AML-193 (cell line): ENCODE results near the gene PRAC1.

Experiments used
- DNase-seq, 2 experiments: peaks; one replicate each; lab custom pipeline; 2025; lab: John Stamatoyannopoulos, UW

Gene PRAC1

DNA sequence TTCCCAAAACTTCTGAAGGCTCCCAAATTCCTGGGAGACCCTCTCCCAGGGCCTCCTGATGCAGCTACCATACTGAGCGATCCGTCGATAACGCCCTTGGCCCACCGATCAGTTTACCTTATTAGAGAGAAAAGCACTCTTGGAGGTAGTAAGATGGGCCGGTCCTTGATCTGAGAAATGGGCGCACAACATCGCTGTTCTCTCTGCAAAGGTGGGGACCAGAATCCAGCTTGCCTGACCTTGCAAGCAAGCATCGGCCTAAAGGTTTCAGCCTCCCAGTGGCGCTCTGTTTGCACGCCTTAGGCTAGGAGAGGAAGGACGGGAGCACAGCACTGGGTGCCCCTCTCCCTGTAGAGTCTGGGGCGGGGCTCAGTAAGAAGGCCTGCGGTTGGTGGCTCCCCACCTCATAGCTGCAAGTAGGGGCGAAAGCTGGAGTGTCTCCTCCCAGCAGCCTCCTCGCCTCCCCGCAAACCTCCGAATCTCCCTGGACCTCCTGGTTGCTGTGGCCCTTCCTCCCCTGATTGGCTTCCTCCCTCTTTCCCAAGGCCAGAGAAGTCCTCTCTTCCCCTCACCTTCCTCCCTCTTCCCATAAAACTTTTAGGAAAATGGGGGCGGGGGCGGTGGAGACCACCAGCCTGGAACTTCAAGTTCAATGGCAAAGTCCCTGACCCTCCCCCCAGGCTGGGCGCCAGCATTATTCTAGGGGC lies at the start of gene PRAC1:
Gene PRAC1, minus strand, starts transcription at position 318 of the 707 bp plus-strand sequence. Its CDS starts 126 bp downstream, at position 192.
- no peak for DNase-seq

- no peak for DNase-seq
These were observed 48.6 kb upstream of the PRAC1 start for GRCh38 chr17:48770954-48771353.

- DNase-seq: peak in 1 of 2 experiments; percentile 10
These were observed 46.8 kb upstream of the PRAC1 start for GRCh38 chr17:48769009-48769675.

- no peak for DNase-seq
These were observed 45.0 kb upstream of the PRAC1 start for GRCh38 chr17:48767263-48767774.

DNA sequence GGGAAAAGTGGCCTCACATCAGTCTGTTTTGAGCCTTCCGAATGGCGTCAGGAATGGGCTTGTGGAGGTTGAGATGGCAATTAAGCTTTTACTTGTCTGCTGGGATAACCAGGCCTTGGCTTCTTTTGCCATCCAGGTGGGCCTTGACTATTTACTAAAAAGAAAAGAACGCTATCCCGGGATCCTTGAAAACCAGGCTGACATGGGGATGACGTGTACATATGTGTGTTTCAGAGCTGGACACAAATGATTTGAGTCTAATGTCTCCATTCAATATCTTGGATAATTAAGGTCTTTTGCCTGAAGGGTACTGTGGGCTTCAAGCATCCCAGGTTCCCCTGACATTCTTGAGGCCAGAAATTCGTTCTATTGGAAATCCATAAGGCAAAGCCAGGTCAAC lies 38.8 kb upstream of the PRAC1 start:
- DNase-seq: no peak

DNA sequence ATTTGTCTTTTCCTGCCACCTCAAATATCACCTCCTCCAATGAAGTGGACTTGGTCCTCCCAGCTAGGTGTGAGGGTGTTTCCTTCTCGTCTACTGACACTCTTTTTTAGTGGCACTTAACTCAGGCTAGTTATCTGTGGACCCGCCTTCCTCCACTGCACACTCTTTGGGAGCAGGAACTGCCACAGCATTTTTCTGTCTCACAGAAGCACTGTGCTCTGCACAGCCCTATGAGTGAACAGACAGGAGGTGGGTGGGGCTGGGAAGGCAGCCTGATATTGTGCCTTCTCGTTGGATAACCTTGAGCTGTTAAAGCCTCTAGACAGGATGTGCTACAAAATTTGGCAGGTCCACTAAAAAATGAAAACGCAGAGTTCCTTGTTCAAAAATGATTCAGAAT lies 38.1 kb upstream of the PRAC1 start:
- no peak for DNase-seq

- no peak for DNase-seq
These were observed 37.0 kb upstream of the PRAC1 start for GRCh38 chr17:48759288-48759687.

DNA sequence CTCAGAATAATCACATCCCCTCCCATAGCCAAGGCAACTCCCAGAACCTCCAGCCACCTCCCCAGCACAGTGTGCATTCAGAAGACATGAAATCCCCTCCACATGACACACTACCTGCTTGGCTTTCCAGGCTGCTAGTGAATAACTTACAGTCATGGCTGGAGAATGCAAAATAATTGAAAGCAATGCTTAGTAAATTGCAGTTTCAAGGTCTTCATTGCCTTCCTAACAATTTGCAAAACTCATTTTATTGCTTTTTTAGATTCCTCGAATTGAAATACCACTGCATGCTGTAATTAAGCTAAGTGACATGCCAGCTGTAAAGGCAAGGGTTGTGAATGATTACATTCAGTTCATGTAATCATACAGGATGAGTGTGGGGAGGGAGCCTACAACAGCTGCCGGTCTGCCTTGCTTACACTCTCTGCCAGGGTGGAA lies 35.2 kb upstream of the PRAC1 start:
- no peak for DNase-seq

GRCh38 chr17:48756830-48757251 lies 34.5 kb upstream of the PRAC1 start:
- DNase-seq: no peak

GRCh38 chr17:48755356-48755755 lies 33.0 kb upstream of the PRAC1 start:
- DNase-seq: peak; percentile 27 to 41

- no peak for DNase-seq
These were observed 32.4 kb upstream of the PRAC1 start for GRCh38 chr17:48754500-48755261.

DNA sequence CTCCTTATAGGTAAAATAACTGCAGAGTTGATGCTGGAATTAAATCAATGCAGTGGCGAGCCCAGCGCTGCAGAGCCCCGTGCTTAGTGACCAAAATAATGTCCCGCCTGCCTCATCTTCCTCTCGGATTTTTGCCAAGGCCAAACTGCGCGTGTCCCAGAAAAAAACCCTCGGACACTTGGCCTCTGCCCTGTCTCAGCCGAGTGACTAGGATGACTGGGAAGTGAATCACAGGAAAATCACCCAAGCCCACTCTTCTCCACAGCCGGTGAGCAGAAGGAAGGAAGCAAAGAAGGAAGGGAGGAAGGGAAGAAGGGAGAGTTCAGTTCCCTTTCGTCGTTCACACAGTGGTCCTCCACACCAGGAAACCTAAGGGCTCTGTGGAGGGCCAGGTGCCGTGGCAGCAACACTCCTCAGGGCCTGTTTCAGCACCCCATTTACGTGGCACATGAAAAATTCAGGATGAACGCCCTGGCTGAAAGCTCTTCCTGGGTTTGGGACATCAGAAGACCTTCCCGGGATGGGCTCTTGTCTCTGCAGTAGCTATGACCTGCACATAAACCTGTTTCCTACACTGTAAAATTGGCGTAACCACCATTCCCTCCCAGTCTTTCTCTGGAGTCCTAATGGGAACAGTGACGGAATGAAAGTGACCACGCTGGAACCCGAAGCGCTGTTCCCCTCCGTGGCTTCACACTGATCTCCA lies 31.6 kb upstream of the PRAC1 start:
- no peak for DNase-seq

- DNase-seq: no peak
These were observed 30.3 kb upstream of the PRAC1 start for GRCh38 chr17:48752399-48753288.

- DNase-seq: no peak
These were observed 29.5 kb upstream of the PRAC1 start for GRCh38 chr17:48751733-48752398.

GRCh38 chr17:48751172-48751571 lies 28.9 kb upstream of the PRAC1 start:
- no peak for DNase-seq

DNA sequence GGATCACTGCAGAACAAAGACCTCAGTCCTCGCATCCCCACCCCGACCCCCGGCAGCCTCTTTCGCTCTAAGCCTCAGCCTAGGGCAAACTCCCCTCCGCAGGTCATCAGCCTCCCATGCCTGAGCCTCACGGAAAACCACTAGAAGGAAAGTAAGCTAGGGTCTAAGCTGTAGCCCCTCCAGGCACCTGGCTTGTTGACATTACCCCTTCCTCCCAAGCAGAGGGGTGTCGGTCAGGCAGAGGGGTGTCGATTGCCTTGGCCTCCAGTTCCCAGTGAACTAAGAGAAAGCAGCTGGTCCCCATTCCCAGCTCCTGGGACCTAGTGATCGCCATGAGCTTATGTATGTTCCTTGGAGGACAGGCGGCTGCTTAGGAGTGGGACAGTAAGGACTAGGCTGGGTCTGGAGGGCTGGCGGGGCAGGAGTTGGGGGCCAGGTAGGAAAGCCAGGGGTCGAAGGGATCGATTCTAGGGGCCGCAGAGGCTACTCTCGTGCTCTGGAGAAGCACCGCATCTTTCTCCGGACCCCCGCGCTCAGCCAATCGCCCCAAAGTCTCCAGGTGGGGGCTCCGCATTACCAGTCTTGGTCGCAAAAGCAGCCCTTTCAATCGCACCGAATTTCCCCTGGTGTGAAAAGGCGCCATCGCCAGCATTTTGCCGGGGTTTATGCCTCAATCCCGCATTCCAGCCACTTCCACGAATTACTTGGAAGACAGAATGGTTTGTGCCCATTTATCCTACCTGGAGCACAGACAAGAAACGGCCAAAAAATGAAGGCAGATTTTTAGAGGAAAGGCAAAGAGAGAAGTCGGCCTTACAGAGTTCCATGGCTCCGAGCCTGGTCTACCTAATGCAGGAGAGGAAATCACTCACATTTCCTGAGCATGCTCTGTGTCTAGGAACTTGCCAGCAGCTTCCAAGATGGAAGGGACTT lies 27.6 kb upstream of the PRAC1 start:
- DNase-seq: no peak

GRCh38 chr17:48748718-48749566 lies 26.6 kb upstream of the PRAC1 start:
- DNase-seq: no peak
